ENCODE data around the gene PRKCZ. TPM values are rescaled to one million over a fixed set of nuclear protein-coding genes. Genes with fewer than 3 reads are reported as not detected.

Gene PRKCZ
- total RNA-seq, 1 donor from 2014 or later = 33.4 TPM

DNA sequence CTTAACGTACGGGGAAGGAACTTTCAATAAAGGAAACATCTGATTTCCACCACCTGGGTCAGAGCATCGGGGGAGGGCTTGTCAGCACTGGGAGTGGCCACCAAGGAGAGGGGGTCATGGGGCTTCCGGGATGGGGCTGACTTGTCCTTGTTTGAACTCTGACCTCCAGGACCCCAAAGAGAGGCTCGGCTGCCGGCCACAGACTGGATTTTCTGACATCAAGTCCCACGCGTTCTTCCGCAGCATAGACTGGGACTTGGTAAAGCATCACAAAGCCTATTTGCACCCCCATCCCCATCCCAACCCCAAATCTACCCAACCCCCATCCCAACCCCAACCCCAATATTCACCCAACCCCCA, 124.8 kb downstream of the PRKCZ start:
- TF ChIP-seq, protein P1, sequence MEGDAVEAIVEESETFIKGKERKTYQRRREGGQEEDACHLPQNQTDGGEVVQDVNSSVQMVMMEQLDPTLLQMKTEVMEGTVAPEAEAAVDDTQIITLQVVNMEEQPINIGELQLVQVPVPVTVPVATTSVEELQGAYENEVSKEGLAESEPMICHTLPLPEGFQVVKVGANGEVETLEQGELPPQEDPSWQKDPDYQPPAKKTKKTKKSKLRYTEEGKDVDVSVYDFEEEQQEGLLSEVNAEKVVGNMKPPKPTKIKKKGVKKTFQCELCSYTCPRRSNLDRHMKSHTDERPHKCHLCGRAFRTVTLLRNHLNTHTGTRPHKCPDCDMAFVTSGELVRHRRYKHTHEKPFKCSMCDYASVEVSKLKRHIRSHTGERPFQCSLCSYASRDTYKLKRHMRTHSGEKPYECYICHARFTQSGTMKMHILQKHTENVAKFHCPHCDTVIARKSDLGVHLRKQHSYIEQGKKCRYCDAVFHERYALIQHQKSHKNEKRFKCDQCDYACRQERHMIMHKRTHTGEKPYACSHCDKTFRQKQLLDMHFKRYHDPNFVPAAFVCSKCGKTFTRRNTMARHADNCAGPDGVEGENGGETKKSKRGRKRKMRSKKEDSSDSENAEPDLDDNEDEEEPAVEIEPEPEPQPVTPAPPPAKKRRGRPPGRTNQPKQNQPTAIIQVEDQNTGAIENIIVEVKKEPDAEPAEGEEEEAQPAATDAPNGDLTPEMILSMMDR (IDR thresholded peaks at IDR 0.05) = no peak
- TF ChIP-seq EZH2 (IDR thresholded peaks at IDR 0.05) (no peak), EZH2phosphoT487 (IDR thresholded peaks at IDR 0.05) (no peak)
- Mint-ChIP-seq H3K9me3 (no peaks in the 10 kb centered on the region), H3K4me3 (no peak overlapping the region), H3K4me1 (peaks cover 7% of the 10 kb centered on the region), H3K27me3 (ENCODE audit: insufficient read depth, low read depth) (peaks cover 11% of the 10 kb centered on the region), H3K27ac (no peak overlapping the region), H3K36me3 (peaks cover 3% of the 10 kb centered on the region)
- Histone ChIP-seq H3K36me3 (no peaks in the 10 kb centered on the region), H3K4me2 (no peak overlapping the region), H3K27me3 (no peaks in the 10 kb centered on the region), H3K79me2 (ENCODE audit: low read depth) (no peaks in the 10 kb centered on the region), H2AFZ (replicated peaks) (no peak overlapping the region), H4K20me1 (ENCODE audit: low read depth) (no peaks in the 10 kb centered on the region), H3K9me3 (ENCODE audit: low read depth) (no peaks in the 10 kb centered on the region), H3F3A (ENCODE audit: low read depth) (peaks cover 3% of the 10 kb centered on the region), H3K27ac (no peak overlapping the region), H3K9ac (no peak overlapping the region), H3K4me1 (no peaks in the 10 kb centered on the region), H3K4me3 (no peak overlapping the region)
- DNase-seq (ENCODE audit: low spot score) = no peak

DNA sequence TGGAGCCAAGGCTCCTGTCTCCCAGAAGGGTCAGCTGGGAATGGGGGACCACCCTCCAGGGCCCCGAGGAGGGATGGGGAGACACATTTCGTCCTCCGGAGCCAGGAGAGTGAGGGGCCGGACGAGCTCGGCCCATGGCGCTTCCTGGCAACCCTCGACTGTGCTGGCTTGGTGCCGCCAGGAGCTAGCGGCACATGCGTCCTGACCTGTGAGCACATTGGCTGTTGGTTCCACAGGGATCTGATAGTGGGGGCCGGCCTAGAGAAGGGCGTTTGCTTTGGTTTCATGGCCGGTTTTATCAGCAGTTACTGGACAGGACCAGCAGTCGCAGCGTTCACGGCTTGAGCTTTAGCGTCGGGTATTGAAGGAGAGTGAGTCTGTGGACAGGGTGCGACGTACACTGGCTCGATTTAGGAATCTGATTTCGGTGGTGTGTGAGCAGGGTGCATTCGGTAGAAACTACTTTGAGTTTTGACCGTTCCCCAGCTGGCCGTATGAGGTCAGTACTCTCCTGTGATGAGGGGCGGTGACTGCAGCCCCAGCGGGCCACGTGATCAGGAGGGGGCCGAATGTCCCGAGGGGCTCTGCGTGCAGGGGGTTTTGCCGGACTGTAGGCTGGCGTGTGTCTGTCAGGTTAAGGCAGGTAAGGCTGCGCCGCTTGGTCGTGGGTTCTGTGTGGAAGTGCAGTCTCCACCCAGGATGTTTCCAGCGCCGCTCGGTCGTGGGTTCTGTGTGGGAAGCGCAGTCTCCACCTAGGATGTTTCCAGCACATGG, 125.7 kb downstream of the PRKCZ start:
- H3K4me1 Mint-ChIP-seq = peaks cover 10% of the 10 kb centered on the region
- peak overlapping the region; percentile 14 for H3K27ac Mint-ChIP-seq
- Histone ChIP-seq H2AFZ (replicated peaks) (no peak overlapping the region), H3K27ac (no peak overlapping the region), H3K79me2 (ENCODE audit: low read depth) (no peaks in the 10 kb centered on the region), H3K9me3 (ENCODE audit: low read depth) (no peaks in the 10 kb centered on the region), H3F3A (ENCODE audit: low read depth) (peaks cover 3% of the 10 kb centered on the region), H3K36me3 (no peaks in the 10 kb centered on the region), H4K20me1 (ENCODE audit: low read depth) (no peaks in the 10 kb centered on the region), H3K4me3 (no peak overlapping the region), H3K4me2 (no peak overlapping the region), H3K9ac (no peak overlapping the region), H3K27me3 (no peaks in the 10 kb centered on the region), H3K4me1 (no peaks in the 10 kb centered on the region)
- H3K36me3 Mint-ChIP-seq = peaks cover 3% of the 10 kb centered on the region
- H3K27me3 Mint-ChIP-seq (ENCODE audit: insufficient read depth, low read depth) = peaks cover 11% of the 10 kb centered on the region
- no peak for DNase-seq (ENCODE audit: low spot score)
- H3K9me3 Mint-ChIP-seq = no peaks in the 10 kb centered on the region
- TF ChIP-seq, protein P1 (IDR thresholded peaks at IDR 0.05) = no peak
- TF ChIP-seq EZH2 (IDR thresholded peaks at IDR 0.05) (no peak), EZH2phosphoT487 (IDR thresholded peaks at IDR 0.05) (no peak)
- no peak overlapping the region for H3K4me3 Mint-ChIP-seq

DNA sequence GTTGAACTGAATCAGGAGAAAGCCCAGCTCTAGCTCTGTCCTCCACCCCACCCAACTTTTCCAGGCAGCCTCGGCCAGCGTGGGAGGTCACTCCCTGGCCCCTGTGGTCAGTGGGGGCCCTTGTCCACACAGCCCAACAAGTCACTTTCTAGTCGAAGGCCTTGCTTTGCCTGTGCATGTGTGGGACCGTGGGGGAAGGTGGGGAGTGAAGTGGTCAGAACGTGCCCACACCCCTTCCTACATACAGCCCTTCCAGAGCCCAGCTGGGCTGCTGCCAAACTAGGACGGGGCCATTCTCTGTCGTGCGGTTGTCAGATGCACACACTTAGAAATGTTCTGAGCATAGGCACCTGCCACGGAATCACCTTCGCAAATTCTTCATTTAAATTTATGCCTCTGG, 126.4 kb downstream of the PRKCZ start:
- H3K4me2 ChIP-seq = no peak overlapping the region
- Mint-ChIP-seq H3K9me3 (no peaks in the 10 kb centered on the region), H3K27ac (no peak overlapping the region), H3K4me1 (peaks cover 10% of the 10 kb centered on the region), H3K36me3 (peaks cover 3% of the 10 kb centered on the region), H3K4me3 (no peak overlapping the region), H3K27me3 (ENCODE audit: insufficient read depth, low read depth) (peaks cover 11% of the 10 kb centered on the region)
- no peaks in the 10 kb centered on the region for H4K20me1 ChIP-seq (ENCODE audit: low read depth)
- H3K9me3 ChIP-seq (ENCODE audit: low read depth) = no peaks in the 10 kb centered on the region
- H3K79me2 ChIP-seq (ENCODE audit: low read depth) = no peaks in the 10 kb centered on the region
- peaks cover 3% of the 10 kb centered on the region for H3F3A ChIP-seq (ENCODE audit: low read depth)
- no peaks in the 10 kb centered on the region for H3K27me3 ChIP-seq
- no peak overlapping the region for H3K27ac ChIP-seq
- no peak overlapping the region for H3K4me3 ChIP-seq
- H3K9ac ChIP-seq = no peak overlapping the region
- H3K36me3 ChIP-seq = no peaks in the 10 kb centered on the region
- no peak overlapping the region for H2AFZ ChIP-seq (replicated peaks)
- DNase-seq (ENCODE audit: low spot score) = no peak
- TF ChIP-seq, protein P1 (IDR thresholded peaks at IDR 0.05) = no peak
- TF ChIP-seq EZH2phosphoT487 (IDR thresholded peaks at IDR 0.05) = no peak
- no peak for TF ChIP-seq EZH2 (IDR thresholded peaks at IDR 0.05)
- no peaks in the 10 kb centered on the region for H3K4me1 ChIP-seq

Data from neural progenitor cell (in vitro differentiated cells).